HG03196 (cell line): ENCODE results near the gene MYL10.
"Not testable (repeated sequence)": the region's sequence is repeated elsewhere in the genome, so short reads cannot be mapped to it uniquely, and the experiment has no call there.

ENCODE experiments used
- ATAC-seq: cut with Tn5 transposase; IDR thresholded peaks from one replicate; pipeline ENCODE4 v1.9.1; 2021; ENCODE audit not compliant: unreplicated experiment

The MYL10 gene

DNA sequence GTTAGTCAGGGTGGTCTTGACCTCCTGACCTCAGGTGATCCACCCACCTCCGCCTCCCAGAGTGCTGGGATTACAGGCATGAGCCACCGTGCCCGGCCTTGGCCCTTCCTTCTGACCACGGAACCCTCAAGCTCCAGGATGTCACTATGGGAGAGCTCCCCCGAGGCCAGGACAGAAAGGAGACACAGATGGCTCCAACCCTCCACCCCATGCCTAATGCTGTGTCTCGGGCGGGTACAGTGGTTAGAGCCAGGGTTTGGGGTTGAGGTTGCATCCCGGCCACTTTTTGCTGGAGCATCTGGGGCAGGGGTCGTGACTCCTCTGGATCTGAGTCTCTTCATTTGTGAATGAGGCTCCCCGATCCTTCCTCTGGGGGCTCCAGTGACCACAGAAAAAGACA, 8.1 kb downstream of the MYL10 start:
- no peak for ATAC-seq

DNA sequence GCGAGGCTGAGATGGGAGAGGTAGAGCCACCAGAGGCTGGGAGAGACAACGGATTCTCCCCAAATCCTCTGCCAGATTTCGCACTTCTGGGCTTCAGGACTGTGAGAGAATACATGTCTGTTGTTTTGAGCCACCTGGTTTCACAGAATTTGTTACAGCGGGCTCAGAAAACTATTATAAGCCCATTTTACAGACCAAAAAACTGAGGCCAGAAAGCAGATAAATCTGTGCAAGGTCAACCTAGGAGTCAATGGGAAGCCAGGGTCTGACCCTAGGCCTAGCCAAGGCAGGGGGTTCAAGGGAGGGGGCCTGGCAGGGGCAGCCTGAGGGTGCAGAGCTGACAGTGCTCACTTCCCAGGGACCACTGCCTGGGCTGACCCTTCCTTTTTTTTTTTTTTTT, 8.7 kb downstream of the MYL10 start:
- no peak for ATAC-seq

- no peak for ATAC-seq
Measured at GRCh38 chr7:101618916-101619315, 10.2 kb downstream of the MYL10 start.

GRCh38 chr7:101618207-101618839, 10.8 kb downstream of the MYL10 start:
- ATAC-seq = no peak

- ATAC-seq = no peak
Measured at GRCh38 chr7:101617451-101618206, 11.5 kb downstream of the MYL10 start.

DNA sequence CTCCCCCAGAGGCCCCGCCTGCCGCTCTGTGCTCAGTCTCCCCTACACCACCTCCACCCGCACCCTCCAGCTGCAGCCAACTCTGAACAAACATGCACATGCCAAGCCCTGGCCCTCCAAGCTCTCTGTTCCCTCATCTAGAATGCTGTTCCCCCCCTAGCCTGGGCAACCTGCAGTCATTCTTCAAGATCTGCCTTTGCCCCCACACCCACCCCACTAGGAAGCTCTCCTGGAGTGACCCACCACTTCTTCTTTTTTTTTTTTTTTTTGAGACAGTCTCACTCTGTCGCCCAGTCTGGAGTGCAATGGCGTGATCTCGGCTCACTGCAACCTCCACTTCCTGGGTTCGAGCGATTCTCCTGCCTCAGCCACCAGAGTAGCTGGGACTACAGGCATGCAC, 13.7 kb downstream of the MYL10 start:
- no peak for ATAC-seq

DNA sequence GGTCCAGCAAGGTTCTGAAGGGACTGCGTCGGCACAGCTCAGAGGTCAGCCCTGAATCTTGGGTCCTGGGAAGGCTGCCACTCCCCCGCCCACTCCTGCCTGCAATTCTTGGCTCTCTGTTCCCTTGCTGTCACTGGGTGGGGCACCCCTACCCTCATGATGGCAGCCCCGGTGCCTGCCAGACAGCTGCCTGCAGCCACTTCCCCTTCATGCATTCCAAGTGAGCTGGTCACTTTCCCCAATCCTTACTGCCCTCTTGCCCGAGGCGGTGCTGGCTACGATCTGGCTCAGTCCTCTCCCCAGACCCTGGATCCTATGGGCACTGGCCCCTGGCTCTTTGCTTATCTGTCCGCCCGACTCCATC, 14.2 kb downstream of the MYL10 start:
- ATAC-seq = no peak

- no peak for ATAC-seq
Measured at GRCh38 chr7:101614098-101614938, 14.8 kb downstream of the MYL10 start.

- no peak for ATAC-seq
Measured at GRCh38 chr7:101612885-101613515, 16.1 kb downstream of the MYL10 start.

- no peak for ATAC-seq
Measured at GRCh38 chr7:101608772-101609713, 20.1 kb downstream of the MYL10 start.

DNA sequence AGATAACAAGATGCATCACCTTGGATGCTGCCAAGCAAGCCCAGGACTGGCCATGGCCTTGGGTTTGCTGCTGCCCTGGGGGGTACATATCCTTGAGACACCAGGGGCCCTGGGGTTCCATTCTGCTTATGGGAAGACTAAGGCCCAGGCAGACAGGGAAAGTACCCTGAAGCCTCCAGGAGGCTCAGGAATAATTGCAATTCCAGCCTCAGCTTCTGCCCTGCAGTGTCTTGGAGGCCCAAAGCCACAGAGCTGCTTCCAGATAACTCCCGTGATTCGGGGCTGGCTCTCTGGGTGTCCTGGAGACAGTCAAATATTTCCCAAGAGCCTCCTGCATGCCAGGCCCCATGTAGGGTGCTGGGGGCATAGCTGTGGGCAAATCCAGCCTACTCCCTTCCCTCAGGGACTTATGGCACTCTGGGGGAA, 22.6 kb downstream of the MYL10 start:
- ATAC-seq = no peak

GRCh38 chr7:101605611-101606497, 23.2 kb downstream of the MYL10 start:
- ATAC-seq = no peak

- not testable (repeated sequence) for ATAC-seq
Measured at GRCh38 chr7:101604934-101605332, 24.2 kb downstream of the MYL10 start.

DNA sequence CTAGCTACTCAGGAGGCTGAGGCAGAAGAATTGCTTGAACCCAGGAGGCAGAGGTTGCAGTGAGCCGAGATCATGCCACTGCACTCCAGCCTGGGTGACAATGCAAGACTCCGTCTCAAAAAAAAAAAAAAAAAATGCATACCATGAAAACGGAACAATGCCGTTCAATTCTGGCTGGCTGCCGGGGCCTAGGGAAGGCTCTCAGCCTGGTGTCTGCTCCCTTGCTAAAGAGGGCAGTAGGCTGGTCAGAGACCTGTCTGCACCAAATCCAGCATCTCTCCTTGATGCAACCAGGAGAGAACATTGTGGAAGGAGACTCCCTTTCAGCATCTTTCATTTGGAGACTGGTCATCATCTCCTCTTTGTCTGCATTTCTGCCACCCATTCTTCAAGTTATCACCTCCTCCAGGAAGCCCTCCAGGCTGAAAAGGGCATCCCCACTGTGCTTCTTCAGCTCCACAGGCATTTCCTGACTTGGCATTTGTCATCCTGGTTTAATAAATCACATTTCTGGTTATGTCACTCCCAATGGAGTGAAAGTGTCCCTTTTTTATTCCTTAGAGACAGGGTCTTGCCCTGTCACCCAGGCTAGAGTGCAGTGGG, 24.7 kb downstream of the MYL10 start:
- no peak for ATAC-seq

- no peak for ATAC-seq
Measured at GRCh38 chr7:101602484-101603241, 26.4 kb downstream of the MYL10 start.

- no peak for ATAC-seq
Measured at GRCh38 chr7:101602082-101602481, 27.0 kb downstream of the MYL10 start.

DNA sequence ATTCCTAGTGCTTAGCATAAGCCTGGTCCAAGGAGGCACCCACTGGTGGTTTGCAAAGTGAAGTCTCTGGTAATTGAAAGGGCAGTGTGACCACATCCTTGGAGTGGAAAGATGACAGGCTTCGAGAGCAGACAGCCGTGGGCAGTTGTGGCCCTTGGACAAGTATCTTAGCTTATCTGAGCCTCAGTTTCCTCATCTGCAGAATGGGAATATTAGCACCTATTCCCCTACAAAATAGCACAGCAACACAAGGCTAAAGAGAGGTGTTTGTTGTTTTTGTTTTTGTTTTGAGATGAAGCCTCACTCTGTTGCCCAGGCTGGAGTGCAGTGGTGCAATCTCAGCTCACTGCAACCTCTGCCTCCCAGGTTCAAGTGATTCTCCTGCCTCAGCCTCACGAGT, 29.3 kb downstream of the MYL10 start:
- no peak for ATAC-seq
